PC-3 (cell line): ENCODE measurements around the gene SPATA20.

Experiments
- CTCF ChIP-seq: fragments of 300-600 bp; sonication (generic); conservative IDR thresholded peaks from 2 replicates; pipeline ENCODE4 v1.5.1; 2017; ENCODE audit warnings: antibody characterized with exemption, low read depth, mild to moderate bottlenecking, low read length
- EZH2 ChIP-seq: fragments of 300-600 bp; sonication (generic); IDR thresholded peaks from one replicate; pipeline ENCODE4 v1.6.1; 2017; ENCODE audit warnings: antibody characterized with exemption, mild to moderate bottlenecking, low read length; ENCODE audit not compliant: unreplicated experiment
- EZH2phosphoT487 ChIP-seq: fragments of 300-600 bp; sonication (generic); IDR thresholded peaks from 2 replicates; pipeline ENCODE4 v1.6.1; 2018; ENCODE audit warnings: mild to moderate bottlenecking, antibody characterized with exemption, low read length, borderline replicate concordance

DNA sequence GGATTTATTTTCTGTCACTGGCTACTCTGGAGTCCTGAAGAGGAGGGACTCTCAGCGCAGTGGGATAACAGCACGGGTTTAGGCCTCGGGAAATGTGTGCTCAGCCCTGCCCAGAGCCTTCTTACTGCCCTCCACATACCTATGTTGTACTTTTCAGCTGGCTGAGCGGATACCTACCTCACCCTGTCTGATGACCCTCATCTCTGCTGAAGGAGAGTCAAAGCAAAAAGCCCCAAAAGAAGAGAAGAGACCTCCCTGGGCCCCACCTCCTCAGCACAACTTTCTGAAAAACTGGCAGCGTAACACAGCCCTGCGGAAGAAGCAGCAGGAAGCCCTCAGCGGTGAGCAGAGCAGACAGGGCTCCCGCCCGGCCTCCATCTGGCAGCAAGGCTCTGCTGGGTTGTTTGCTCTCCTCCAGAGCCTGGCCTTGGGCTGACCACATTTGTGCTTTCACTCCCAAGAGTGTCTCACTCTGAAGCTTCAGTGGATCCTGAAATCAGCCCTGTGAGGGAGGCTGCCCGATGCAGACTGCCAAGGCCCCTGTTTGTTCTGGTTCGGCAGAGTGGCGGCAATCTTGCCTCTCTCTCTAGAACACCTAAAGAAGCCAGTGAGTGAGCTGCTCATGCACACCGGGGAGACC is 28.5 kb upstream of the SPATA20 start:
- TF ChIP-seq CTCF (no peak), EZH2phosphoT487 (no peak), EZH2 (no peak)
